D341Med (cell line): ENCODE measurements around the gene SDK1.

Experiments
- DNase-seq: peaks from one replicate; pipeline ENCODE4 v3.0.0; 2012; ENCODE audit warnings: low spot score

SDK1 gene

DNA sequence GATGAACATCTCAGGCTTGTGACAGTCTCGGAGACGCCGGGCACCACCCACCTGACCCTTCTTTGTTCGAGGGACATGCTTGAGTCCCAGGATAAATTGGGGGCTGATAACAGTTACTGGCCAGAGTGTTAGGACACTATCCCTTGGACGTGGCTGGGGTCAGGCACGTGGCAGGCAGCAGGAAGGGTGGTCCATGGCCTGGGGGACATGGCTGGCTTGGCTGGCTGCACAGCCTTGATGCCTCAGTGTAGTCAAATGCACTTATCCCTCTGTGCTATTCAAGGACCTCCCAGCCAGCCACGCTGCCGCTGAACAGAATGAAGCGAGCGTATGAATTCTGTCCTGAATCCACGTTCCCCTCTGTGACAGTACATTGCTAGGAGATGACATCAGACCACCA, 719.0 kb downstream of the SDK1 start:
- no peak for DNase-seq

DNA sequence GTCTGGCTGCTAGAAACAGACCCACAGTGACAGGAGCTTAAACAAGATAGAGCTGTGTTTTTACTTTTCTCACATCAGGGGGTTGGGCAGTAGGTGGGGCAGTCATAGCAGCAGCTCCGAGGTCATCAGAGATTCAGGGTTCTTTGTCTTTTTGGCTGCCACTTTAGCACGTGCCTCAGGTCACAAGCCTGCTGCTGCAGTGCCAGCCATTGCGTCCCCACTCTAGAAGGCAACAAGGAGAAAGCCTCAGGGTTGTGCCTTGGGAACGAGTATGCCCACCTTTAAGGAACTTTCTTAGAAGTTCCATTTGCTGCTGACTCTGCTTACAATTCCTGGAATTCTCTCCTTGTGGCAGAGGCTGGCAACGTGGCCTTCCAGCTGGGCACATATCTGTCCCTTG, 720.4 kb downstream of the SDK1 start:
- no peak for DNase-seq

DNA sequence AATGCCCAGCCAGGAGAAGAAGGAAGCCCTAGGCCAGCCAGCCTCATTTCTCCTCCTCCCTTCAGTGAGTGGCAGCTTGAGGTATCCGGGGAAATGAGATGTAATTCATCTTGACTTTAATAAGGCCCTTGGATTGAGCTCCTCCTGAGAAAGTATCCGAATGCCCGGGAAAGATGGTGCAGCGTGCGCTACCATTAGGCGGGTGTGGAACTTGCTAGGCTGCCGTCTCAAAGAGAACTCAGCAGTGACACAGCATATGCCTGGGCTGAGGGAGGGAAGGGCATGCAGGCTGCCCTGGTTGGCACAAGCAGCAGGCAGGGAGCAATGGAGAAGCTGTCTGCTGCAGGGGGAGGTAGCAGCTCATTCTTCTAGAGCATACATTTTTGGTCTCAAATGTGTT, 721.2 kb downstream of the SDK1 start:
- no peak for DNase-seq

DNA sequence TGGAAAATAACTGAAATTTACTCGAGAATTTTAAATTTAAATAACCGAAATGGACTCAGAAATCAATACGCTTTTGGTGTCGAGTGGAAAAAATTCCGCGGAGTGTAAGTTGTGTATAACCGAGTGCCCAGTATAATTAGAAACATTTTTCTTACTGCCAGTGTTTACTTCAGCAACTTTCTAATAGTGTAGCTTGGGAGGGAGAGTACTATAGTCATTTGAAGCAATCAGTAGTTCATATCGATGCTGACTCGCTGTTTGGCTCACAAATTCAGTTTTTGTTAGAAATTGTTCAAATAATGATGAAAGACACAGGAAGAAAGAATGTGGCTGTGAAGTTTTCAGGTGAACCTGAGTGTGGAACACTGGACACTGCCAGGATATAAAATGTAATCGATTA, 722.5 kb downstream of the SDK1 start:
- DNase-seq = no peak

DNA sequence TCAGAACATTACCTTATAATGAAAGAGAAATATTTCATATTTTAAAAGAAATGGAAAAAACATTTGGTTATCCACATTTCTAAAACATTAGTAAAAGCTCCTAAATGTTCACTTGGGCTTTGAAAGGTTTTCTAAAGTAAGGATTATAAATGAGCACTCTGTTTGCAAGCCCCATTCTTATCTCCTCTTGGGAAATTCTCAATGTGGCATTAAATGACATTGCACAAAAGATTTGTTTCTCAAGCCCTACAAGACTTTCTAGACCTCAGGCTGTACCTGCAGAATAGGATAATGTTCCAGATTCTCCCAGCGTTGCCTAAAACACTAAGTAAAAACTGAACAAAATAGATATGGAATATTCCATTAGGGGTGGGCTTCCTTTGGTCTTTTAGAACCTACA, 723.1 kb downstream of the SDK1 start:
- DNase-seq = no peak

DNA sequence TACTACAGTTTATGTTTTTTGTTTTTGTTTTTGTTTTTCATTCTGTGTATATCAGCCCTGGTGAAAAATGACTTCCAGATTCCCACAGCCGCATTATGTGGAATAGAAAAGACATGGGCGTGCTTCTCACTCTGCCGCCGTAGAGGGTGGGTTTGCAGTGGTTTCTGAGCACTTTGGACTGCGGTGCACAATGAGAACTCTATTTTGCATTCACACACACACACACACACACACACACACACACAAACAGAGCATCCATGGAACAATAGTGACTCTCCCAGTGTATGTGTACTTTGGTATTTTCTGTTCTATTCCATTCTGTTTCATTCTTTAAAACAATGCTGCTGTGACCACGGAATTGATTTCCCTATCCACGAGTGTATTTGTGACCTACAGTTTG, 723.8 kb downstream of the SDK1 start:
- no peak for DNase-seq

DNA sequence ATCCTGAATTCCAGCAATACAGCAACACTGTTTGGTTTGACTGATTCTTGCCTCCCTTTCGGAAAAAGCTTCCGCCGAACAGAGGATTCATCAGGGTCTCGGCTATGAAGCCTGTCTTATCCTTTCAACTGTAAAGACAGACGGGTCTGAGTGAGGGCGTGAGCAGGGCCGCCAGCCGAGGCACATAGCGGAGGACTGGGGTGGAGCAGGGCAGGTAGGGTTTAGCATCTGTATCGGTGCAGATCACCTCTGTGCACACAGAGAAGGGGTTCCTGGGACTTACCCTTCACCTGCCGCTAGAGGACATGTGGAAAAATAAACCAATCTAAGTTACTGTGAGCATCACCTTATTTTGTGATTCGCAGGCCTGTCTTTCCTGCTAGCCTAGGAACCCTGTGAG, 724.2 kb downstream of the SDK1 start:
- no peak for DNase-seq

DNA sequence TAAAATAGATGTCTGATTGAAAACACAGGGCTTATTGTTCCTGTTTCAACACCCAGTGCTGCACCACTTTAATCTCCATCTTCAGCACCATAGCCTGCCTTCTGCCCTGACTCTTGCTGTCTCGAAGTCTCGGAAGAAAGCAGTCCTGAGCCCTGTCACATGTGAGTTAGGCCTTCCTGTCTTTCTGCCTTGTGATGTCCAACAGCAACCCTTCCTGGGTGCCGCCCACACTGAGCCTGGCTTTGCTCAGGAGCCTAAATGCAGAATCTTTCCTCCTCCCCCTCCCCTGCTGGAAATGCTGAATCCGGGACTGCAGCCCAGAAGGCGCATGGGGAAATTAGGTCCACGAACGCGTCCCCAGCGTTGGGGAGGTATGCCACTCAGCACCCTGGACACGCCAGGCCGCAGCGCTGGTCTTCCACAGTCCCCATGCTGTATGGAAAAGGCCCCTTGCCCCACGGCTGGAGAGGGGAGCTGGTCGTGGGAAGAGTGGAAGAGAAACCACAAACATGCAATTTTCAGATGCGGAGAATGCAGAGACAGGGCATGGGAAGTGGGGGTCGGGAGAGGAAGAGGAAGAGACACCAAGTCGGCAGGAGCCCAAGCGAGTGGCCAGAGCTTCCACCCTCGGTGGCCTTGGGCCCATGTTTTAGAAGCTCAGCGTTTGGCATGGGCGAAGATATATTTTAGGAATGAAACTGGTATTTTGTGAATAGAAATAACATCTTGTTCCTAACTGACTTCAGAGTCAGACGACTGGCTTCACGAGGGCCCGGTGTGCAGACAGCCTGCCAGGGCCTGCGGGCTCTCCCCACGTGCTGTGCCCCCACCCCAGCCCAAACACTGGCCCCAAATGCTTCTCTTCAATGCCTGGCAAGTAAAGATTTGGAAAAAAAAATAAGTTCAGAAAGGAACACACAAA, 724.9 kb downstream of the SDK1 start:
- no peak for DNase-seq

DNA sequence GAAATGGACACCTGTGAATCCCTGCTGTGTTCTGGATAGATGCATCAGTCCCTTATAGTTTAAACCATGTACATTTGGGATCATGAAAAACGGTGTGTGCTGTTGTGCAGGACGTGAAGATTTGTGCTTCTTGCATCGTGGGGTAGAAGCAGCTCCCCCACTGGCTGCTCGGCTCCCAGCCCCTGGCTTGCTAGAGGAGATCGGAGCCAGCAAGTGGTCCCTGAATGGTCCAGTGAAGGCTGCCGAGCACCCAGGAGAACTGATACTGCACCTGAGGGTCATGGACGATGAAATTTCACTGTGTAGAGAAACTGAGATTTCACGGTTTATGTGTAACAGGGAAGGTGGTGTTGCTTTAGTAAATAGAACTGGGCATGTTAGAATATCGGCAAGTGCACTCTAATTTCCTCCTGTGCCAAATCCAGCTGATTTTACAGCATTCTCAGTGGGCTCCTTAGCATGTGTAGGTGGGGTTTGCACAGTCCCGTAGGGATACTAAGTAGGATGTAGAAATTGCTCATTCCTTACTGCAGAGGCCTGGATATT, 726.0 kb downstream of the SDK1 start:
- DNase-seq = no peak

DNA sequence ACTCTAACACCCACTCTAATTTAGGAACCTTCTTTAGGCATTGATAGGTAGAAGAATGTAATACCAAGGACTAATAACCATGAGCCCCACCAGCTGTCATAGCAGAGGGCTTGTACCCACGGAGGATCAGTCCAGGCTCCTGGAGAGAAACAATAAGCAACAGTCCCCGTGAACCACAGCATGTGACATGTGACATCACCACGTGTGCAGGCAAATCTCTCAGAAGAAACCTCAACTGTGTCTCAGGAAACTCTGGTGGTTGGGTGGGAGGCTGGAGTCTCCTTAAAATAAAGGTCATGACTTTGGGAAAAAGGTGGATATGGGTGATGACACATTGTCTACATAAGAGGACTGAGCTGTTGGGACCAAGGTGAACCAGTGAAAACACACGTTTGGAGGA, 727.2 kb downstream of the SDK1 start:
- DNase-seq = no peak

DNA sequence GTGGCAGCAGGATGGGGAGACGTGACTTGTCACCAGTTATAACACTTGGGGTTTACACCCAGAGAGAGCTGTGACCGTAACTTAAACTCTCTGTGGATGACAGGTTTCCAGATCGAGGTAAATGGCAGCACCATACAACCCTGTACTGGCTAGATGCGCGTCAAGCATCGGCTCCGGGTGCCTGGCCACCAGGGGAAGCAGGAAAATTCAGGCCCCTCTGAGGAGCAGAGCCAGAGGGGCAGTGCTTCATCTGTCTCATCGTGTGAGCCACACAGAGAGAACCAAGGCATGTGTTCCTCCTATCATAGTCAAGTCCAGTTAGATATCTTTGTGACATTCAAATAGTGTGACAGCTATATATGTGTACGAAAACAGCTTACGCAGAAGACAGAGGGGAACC, 728.9 kb downstream of the SDK1 start:
- no peak for DNase-seq

DNA sequence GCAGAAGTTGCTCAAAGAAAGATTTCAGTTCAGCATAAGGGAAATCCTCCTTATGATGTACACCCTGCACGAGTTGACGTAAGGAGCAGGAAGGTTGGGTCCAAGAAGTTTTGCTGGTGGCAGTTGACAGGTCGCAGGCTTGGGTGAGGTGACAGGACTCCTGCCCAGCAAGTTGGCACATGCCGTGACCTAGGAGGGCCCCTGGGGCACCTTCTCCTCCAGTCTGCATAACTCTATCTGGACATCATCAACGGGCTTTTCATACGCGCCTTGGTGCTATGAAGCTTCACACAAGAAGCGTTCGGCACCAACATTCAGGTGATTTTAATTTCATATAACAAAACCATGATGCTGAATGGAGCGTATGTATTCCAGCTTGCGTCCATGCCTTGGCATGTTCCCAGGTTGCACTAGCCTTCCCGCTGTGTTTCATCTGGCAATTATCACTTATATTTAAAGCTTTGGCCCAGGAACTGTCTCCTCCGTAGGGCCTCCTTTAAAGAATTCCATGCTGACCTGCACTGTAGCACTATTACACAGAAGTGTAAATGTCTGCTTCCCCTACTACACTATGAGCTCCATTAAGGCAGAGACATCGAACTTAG, 729.4 kb downstream of the SDK1 start:
- no peak for DNase-seq

DNA sequence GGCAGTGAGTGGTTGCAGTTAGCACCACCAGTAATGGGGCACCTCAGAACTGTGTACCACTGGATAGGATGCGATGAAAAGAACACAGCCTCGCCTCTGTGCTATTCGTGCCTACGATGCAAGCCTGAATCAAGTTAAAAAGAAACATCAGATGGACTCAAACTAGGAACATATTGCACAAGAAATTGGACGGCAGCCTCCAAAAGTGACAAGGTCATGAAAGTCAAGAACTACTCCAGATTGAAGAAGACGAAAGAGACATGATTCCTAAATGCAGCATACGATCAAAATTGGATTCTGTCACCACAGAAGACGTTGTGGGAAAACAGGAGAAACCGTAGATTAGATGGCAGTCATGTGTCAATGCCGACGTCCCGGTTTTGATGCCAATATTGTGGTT, 732.9 kb downstream of the SDK1 start:
- no peak for DNase-seq

DNA sequence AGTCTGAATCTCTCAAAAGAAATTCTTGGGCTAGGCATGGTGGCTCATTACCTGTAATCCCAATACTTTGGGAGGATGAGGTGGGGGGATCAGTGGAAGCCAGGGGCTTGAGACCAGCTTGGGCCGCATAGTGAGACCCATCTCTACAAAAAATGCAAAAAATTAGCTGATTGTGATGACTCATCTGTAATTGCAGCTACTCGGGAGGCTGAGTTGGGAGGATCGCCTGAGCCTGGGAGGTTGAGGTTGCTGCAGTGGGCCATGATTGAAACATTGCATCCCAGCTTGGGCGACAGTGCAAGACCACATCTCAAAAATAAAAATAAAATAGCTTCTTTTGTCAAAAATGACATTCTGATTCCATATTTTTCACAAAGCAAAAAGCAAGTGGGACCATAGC, 736.3 kb downstream of the SDK1 start:
- DNase-seq = no peak

DNA sequence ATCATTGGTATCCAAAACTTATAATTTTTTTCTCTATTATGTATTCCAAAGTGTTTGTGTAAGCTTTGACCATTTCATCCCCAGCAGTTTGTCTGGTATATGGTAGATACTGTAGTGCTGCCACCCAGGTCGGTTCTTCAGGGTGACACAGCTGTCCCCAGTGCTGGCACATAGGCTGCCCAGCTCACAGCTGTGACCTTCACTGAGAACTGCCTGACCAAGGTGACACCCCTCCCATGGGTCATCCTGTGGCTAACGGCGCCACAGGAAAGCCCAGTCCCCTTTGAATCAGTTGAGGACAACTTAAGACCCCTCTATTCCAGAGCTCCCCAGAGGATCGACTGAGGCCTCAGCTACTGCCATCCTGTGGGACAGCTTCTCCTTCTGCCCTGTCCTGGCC, 736.8 kb downstream of the SDK1 start:
- no peak for DNase-seq

DNA sequence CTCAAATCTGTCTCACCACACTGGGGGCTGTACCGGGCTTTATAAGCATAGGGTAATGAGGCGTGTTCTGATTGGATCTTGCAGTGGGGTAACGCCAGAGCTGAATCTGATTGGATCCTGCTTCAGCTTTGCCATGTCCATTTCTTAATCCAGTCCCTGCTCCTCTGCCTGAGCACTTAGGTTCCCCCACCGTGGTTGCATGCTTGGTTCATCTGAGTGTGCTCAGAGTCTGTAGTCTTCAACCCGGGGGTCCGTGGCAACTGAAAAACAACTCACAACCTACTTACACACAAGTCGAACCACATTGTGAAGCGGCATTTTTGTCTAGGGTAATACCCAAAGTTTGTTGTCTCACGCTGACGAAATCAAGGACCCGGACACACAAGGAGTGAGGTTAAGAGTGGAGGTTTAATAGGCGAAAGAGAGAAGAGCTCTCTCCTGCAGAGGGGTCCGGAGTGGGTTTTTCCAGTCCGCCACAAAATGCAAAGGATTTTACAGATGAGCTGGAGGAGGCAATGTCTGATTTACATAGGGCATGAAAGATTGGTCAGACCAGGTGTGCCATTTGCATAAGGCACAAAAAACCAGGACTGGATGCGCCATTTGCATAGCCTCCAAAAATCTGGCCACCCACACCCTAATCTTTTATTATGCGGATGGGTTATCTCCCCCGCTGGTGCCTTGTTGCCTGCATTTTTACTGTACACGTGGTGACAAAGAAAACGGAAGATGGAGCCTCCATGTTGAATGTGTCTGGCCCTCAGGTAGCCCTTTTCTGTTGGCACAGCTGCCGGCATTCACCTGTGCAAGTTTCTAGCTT, 739.3 kb downstream of the SDK1 start:
- DNase-seq = no peak

DNA sequence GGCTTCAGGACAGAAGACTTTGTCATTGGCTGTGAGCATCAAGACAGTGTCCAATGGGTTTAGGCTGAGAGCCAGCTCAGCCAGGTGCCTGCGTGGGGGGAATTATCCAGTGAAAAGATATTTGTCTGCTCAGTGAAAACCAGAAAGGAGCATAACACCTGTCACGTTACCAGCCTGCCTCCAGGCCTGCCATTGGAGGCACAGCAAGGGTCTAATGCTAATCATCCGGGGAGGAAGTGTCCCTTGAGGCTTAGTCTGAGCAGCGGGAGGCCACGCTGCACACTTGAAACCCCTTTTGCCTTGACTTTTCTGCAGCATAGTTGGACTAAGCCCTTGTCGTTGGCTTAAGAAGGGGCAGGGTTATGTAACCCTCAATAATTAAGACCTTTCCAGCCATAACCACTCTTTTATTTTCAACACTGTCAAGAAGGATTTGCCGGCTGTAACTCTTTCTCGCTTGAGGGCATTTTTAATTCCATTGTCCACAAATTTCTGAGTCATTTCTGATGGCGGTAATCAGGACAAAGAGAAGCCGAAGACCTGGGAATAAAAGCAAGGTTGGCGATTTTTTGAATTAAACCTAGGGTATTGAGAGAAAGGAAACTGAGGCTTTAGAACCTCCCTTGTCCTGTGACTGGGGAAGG, 741.5 kb downstream of the SDK1 start:
- DNase-seq = no peak

DNA sequence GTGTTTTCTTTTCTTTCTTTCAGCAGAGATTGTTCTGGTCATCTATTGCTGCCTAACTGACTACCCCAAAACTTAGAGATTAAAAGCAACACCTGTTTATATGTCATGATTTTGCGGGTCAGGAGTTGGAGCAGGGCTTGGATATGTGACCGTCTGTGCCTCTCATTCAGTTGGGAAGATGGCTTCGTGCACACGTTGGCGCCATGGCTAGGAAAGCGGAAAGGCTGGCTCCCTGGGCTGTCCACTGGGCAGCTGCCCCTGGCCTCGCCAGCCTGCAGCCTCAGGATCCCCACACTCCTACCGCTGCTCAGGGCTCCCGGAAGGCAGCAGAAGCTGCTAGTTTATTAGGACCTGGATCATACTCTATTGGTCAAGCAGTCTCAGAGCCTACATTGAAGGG, 742.9 kb downstream of the SDK1 start:
- no peak for DNase-seq

DNA sequence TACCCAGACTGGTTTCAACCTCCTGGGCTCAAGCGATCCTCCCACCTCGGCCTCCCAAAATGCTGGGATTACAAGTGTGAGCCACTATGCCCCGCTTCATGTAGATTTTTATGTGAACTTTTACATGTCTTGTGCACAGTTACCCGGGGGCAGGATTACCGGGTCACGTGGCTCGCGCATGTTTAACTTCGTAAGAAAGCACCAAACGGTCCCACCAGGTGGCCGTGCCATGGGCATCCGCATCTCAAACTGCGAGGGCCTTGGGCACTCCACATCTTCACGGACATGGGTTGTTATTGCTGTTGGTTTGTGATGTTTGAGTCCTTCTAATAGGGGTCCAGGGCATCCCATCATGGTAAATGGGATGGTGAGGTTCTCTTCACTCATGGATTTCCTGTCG, 744.4 kb downstream of the SDK1 start:
- DNase-seq = no peak

DNA sequence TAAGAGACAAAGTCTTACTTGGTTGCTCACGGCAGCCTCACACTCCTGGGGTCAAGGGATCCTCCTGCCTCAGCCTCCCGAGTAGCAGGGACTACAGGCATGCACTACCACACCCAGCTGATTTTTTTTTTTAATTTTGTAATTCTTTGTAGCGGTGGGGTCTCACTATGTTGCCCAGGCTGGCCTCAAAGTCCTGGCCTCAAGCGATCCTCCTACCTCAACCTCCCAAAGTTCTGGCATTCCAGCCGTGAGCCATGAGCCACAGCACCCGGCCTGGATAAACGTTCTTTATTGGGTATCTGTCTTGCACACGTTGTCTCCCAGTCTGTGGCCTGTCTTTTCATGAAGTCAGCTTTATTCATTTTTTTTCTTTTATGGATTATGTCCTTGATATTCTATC, 744.9 kb downstream of the SDK1 start:
- DNase-seq = no peak

DNA sequence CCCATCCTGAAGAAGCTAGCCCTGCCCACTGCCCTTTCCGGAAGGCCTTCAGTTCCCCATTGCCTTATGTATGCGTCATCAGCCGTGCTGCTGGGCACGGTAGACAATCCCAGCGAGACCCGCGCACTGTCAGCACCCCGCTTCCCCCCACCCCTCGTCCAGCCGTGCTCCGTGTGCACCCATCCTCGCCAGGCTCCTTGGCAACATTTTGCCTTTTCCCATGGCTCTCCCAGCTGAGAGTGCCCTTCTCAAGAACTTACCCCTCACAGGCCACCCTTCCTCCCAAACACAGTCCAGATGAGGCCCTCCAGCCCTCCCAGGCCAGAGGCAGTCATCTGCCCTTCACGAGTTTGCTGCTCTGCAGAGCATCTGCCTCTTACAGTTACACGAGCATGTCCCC, 747.3 kb downstream of the SDK1 start:
- no peak for DNase-seq

DNA sequence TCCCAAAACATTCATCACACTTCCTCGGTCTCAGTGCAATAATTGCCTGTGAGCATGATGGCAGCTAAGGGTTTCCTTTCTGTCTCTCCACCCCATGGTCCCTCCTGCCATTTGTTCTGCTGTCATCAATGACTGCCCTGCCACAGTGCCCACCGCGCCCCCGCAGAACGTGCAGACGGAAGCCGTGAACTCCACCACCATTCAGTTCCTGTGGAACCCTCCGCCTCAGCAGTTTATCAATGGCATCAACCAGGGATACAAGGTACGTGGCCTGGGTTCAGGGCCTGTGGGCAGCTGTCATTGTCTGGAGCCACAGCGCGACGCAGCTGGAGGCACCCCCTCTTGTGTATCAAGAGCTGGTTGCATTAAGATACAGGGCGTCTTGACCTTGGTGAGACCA, 748.1 kb downstream of the SDK1 start:
- no peak for DNase-seq
